ACC112 (cell line): ENCODE results near the gene PTN.

Experiments
- H2AFZ ChIP-seq: fragments of 200-600 bp; sonication (generic); one replicate; pipeline ENCODE4 v1.6.0; 2017; ENCODE audit warnings: antibody characterized with exemption, low read length; ENCODE audit not compliant: unreplicated experiment
- H3K27ac ChIP-seq: fragments of 200-600 bp; sonication (generic); 2 replicates; pipeline ENCODE4 v1.5.1; 2014; ENCODE audit warnings: low read depth, mild to moderate bottlenecking, antibody characterized with exemption, low read length, moderate library complexity
- H3K27me3 ChIP-seq: fragments of 200-600 bp; sonication (generic); 2 replicates; pipeline ENCODE4 v1.6.1; 2014; ENCODE audit warnings: mild to moderate bottlenecking, antibody characterized with exemption, low read length, moderate library complexity, mixed read lengths; ENCODE audit not compliant: insufficient read depth
- H3K36me3 ChIP-seq: fragments of 200-600 bp; sonication (generic); 2 replicates; pipeline ENCODE4 v1.6.1; 2016; ENCODE audit warnings: mild to moderate bottlenecking, antibody characterized with exemption, low read length, moderate library complexity, mixed read lengths; ENCODE audit not compliant: insufficient read depth
- H3K4me1 ChIP-seq: fragments of 200-600 bp; sonication (generic); one replicate; pipeline ENCODE4 v1.6.1; 2016; ENCODE audit warnings: low read length, mixed read lengths; ENCODE audit not compliant: insufficient read depth, unreplicated experiment, control insufficient read depth
- H3K4me3 ChIP-seq: fragments of 200-600 bp; sonication (generic); 2 replicates; pipeline ENCODE4 v1.5.1; 2014; ENCODE audit warnings: mild to moderate bottlenecking, low read depth, low read length
- H3K79me2 ChIP-seq: fragments of 200-600 bp; sonication (generic); one replicate; pipeline ENCODE4 v1.6.0; 2016; ENCODE audit warnings: low read length; ENCODE audit not compliant: control insufficient read depth, unreplicated experiment, insufficient read depth

PTN gene

DNA sequence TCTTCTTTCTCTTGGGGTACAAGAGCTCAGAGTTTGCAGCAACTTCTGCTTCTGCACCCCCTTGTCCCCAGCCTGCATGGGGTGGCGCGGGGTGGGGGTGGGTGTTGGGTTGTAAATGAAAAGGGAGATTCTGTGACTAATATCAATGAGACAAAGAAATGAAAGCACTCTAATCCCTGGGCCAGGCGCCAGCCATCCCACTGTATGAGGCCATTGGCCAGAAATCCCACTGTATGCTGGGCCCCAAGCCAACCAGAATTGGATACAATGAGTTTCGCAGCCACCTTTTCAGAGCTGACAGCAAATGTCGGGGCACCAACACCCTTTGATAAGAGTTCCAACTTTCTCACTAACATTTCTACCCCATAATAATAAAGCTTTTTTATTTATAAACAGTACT, 10.9 kb upstream of the PTN start:
- H3K27ac ChIP-seq: no peak overlapping the region
- H3K36me3 ChIP-seq: no peaks in the 10 kb centered on the region
- H3K4me1 ChIP-seq: no peaks in the 10 kb centered on the region
- no peaks in the 10 kb centered on the region for H3K79me2 ChIP-seq
- H3K4me3 ChIP-seq: no peak overlapping the region
- H3K27me3 ChIP-seq: no peaks in the 10 kb centered on the region
- H2AFZ ChIP-seq: no peak overlapping the region

DNA sequence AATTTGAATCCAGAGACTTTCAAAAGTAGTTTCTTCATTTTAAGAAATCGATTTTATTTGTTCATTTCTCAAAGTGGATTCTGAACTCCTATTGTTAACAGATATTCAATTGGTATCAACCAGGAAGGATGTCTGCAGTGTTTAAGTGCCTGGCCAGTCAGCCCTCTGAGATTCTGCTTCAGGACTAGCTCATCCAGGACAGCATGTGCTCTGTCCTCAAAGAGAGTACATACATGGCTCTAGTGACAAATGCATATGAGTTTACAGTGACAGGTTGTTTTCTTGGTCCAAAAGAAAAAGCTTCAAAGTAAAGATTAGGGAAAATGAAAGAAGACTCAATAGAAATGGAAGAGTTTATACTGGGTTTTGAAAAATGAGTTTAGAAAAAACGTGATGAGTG, 8.4 kb upstream of the PTN start:
- Histone ChIP-seq H3K36me3 (no peaks in the 10 kb centered on the region), H3K4me1 (no peaks in the 10 kb centered on the region)

DNA sequence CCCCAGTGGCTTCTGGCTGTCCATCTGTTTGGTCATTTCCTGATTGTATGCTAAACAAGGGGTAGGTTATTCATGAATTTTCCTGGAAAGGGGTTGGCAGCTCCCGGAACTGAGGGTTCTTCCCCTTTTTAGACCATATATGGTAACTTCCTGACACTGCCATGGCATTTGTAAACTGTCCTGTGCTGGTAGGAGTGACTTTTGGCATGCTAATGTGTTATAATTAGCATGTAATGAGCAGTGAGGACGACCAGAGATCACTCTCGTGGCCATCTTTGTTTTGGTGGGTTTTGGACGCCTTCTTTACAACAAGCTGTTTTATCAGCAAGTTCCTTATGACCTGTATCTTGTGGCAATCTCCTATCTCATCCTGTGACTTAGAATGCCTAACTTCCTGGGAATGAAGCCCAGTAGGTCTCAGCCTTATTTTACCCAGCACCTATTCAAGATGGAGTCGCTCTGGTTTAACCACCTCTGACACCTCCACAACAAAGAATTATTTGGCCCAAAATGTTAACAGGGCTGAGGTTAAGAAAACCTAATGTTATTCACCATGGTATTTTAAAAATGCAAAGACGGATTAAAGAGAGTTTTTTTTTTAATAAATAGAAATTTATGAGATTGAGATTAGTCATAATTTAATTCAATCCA, 2.4 kb upstream of the PTN start:
- Histone ChIP-seq H3K27me3 (no peaks in the 10 kb centered on the region), H3K4me1 (peaks cover 10% of the 10 kb centered on the region), H2AFZ (no peak overlapping the region), H3K79me2 (no peaks in the 10 kb centered on the region), H3K27ac (no peak overlapping the region), H3K36me3 (no peaks in the 10 kb centered on the region), H3K4me3 (no peak overlapping the region)

More for the DNA sequence above, 8.4 kb upstream of the PTN start:
- Histone ChIP-seq H3K79me2 (no peaks in the 10 kb centered on the region), H2AFZ (no peak overlapping the region), H3K4me3 (no peak overlapping the region), H3K27me3 (no peaks in the 10 kb centered on the region), H3K27ac (no peak overlapping the region)

- no peaks in the 10 kb centered on the region for H3K36me3 ChIP-seq
- peak overlapping the region; percentile 80 for H3K4me3 ChIP-seq
- H2AFZ ChIP-seq: peak overlapping the region; percentile 87
- H3K27ac ChIP-seq: no peak overlapping the region
- H3K4me1 ChIP-seq: peaks cover 10% of the 10 kb centered on the region
- no peaks in the 10 kb centered on the region for H3K27me3 ChIP-seq
- H3K79me2 ChIP-seq: no peaks in the 10 kb centered on the region
These were observed 688 bp downstream of the PTN start for GRCh38 chr7:137342828-137343261.

DNA sequence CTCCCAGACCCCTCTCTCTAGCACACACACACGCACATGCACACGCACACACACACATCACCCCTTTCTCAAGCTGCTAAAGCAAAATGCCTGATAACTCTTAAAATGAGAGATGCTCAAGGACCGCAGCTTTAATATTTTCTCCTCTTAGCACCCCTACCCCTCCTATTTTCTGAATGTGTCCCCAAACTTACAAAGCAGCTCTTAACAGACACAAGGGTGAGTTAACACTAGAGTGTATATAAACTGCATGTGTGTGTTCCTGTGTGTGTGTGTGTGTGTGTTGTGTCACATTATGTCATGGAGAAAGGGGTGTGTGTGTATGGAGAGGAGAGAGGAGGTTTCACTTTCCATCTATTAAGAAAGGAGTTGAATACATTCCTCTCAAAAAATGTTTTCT, 1.3 kb downstream of the PTN start:
- Histone ChIP-seq H3K4me1 (peaks cover 10% of the 10 kb centered on the region), H3K27me3 (no peaks in the 10 kb centered on the region), H3K27ac (no peak overlapping the region), H3K36me3 (no peaks in the 10 kb centered on the region), H2AFZ (peak overlapping the region; percentile 87), H3K4me3 (peak overlapping the region; percentile 80), H3K79me2 (no peaks in the 10 kb centered on the region)

DNA sequence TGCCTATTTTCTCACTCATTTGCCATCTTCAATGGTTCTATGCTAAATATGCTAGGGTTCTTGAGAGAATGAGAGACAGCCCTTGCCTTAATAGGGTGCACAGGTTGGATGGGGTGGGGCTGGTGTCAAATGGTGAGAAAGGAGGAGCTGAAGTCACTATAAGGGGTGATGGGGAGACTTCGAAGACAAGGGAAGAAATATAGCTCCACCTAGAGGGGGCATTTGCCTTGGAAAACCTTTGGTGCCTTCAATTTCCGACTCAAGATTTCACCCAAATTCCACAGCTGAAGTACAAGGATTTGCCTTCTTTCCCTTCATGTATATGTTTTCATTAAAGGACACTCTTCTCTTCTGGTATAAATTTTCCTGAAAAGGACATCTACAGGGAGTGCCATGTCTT, 5.6 kb downstream of the PTN start:
- no peak overlapping the region for H3K4me3 ChIP-seq
- no peak overlapping the region for H2AFZ ChIP-seq
- peaks cover 8% of the 10 kb centered on the region for H3K4me1 ChIP-seq
- H3K79me2 ChIP-seq: no peaks in the 10 kb centered on the region
- no peaks in the 10 kb centered on the region for H3K36me3 ChIP-seq
- no peaks in the 10 kb centered on the region for H3K27me3 ChIP-seq
- H3K27ac ChIP-seq: no peak overlapping the region

GRCh38 chr7:137335814-137336213, 7.7 kb downstream of the PTN start:
- H3K36me3 ChIP-seq: no peaks in the 10 kb centered on the region
- H3K4me1 ChIP-seq: no peaks in the 10 kb centered on the region
- no peak overlapping the region for H3K4me3 ChIP-seq
- H3K27ac ChIP-seq: no peak overlapping the region
- H2AFZ ChIP-seq: no peak overlapping the region
- H3K79me2 ChIP-seq: no peaks in the 10 kb centered on the region
- H3K27me3 ChIP-seq: peaks cover 9% of the 10 kb centered on the region; the same call in 1 of the 2 replicates

DNA sequence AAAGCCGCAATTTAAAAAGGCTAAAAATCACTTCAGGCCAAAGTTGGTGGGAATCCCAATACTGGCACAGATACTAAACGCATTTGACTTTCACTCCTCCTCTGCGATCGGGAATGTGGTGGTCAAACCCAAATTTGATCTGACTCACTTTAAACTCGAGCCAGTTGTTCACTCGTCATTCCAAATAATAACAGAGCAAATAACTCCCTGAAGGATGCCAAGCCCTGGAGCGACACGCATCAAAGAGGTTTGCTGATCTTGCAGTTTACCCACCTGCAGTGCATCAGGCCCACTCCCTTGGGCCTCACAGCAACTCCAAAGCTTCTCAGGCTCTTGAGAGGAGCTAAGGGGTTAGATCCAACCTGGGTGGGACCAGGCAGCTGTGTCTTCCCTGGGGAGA, 12.2 kb downstream of the PTN start:
- H3K79me2 ChIP-seq: no peaks in the 10 kb centered on the region

DNA sequence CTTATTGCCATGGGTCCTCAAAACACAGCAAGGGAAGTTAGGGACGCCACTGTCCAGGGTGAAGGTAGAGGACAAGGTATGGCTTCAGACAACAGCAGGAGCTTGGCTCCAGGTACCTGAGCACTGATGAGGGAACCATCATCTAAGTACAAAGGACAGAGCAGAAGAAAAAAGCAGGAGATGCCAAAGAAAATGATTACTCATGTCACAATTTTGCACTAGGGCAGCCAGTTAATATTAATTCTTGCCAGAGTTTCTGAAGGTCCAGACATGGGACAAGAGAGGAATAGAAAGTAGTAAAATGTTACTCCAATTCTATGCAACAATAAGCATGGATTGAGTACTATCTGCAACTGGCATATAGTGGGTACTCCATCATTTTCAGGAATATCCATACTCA, 14.1 kb downstream of the PTN start:
- Histone ChIP-seq H3K4me3 (no peak overlapping the region), H2AFZ (no peak overlapping the region), H3K27me3 (peaks cover 27% of the 10 kb centered on the region), H3K79me2 (no peaks in the 10 kb centered on the region), H3K27ac (no peak overlapping the region), H3K4me1 (no peaks in the 10 kb centered on the region), H3K36me3 (no peaks in the 10 kb centered on the region)

More for the DNA sequence above, 12.2 kb downstream of the PTN start:
- Histone ChIP-seq H2AFZ (no peak overlapping the region), H3K4me1 (no peaks in the 10 kb centered on the region), H3K27ac (no peak overlapping the region), H3K27me3 (peaks cover 27% of the 10 kb centered on the region), H3K36me3 (no peaks in the 10 kb centered on the region), H3K4me3 (no peak overlapping the region)

DNA sequence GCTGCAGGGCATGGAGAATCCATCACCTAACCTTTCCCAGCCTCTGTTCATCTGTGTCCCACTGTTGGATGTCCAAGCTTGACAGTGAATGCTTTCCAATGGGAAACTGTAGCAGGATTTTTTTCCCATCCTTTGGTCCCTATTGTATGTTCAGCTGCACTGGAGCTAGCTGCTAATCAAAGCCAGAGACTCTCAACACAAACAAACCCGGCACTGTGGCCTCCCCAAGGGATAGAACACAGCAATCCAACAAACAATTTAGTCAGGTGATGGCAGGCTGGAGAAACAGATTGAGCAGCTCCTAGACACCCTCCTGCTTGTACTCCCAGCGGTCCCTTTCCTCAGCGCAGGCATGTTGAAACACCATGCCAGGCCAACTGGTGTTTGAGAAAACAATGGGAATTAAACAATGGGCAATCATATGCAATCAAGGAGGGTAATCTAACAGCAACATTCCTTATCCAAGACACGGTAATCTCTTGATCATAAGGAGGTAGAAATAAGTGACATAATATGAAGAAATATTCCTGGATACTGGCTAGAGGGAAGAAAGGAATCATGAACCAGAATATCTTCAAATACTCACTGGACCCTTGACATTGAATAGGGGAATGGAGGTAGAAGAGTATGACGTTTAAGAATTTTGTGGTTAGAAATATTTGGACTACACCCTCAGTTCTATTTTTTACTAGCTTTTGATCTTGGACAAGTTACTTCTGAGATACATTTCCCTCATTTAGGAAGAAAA, 15.0 kb downstream of the PTN start:
- Histone ChIP-seq H3K27ac (no peak overlapping the region), H3K79me2 (no peaks in the 10 kb centered on the region), H3K4me3 (no peak overlapping the region), H2AFZ (no peak overlapping the region), H3K4me1 (no peaks in the 10 kb centered on the region), H3K36me3 (no peaks in the 10 kb centered on the region), H3K27me3 (peaks cover 27% of the 10 kb centered on the region)

- peaks cover 19% of the 10 kb centered on the region for H3K27me3 ChIP-seq
- H3K4me3 ChIP-seq: no peak overlapping the region
- H3K27ac ChIP-seq: no peak overlapping the region
- H2AFZ ChIP-seq: no peak overlapping the region
- H3K4me1 ChIP-seq: no peaks in the 10 kb centered on the region
- H3K79me2 ChIP-seq: no peaks in the 10 kb centered on the region
- H3K36me3 ChIP-seq: no peaks in the 10 kb centered on the region
These were observed 17.6 kb downstream of the PTN start for GRCh38 chr7:137325927-137326326.
